GM12878 (cell line): ENCODE measurements around the gene NKIRAS1. TPM values are rescaled to one million over a fixed set of nuclear protein-coding genes. Genes with fewer than 3 reads are reported as not detected.

Experiments used
- ATAC-seq: fragments of 200-7000 bp; cut with Tn5 transposase; 3 replicates; pipeline ENCODE4 v1.9.1; 2020; ENCODE audit warnings: mild to moderate bottlenecking, moderate library complexity
- BruUV-seq: library from RNA; stranded (reverse); fragments of 400-500 nt; replicated peaks from 2 replicates; lab custom pipeline; 2021; lab: Mats Ljungman, UMichigan
- CTCF ChIA-PET: fragments of 300-600 bp; sonication (Branson Sonifier 250); formaldehyde crosslinking; extraction: SDS; loops from one replicate; lab custom pipeline; 2021; ENCODE audit warnings: inconsistent platforms; lab: Yijun Ruan, JAX
- POLR2A ChIA-PET: fragments of 350-600 bp; formaldehyde crosslinking; extraction: SDS; loops from one replicate; lab custom pipeline; 2021; ENCODE audit warnings: inconsistent platforms; lab: Charles Lee
- RAD21 ChIA-PET: fragments of 300-600 bp; sonication (Branson Sonifier 250); formaldehyde crosslinking; loops from one replicate; lab custom pipeline; 2023; ENCODE audit warnings: antibody characterized with exemption; ENCODE audit not compliant: unreplicated experiment; lab: Charles Lee
- SMC1A ChIA-PET: fragments of 300-600 bp; sonication (Branson Sonifier 250); formaldehyde crosslinking; loops from one replicate; lab custom pipeline; 2023; ENCODE audit not compliant: unreplicated experiment, uncharacterized antibody; lab: Charles Lee
- DNase-seq: peaks from one replicate; pipeline ENCODE4 v3.0.0-alpha.2; 2011; ENCODE audit warnings: low read depth, low spot score
- FAIRE-seq: peaks from 3 replicates; lab custom pipeline; 2011; peaks lifted over from hg19 to GRCh38; lab: Jason Lieb, UNC
- H2AFZ ChIP-seq: 2 replicates; pipeline ENCODE4 v1.6.0; 2011; ENCODE audit warnings: low read depth, low read length, control low read depth; ENCODE audit not compliant: control insufficient read depth
- H3K27ac ChIP-seq: 2 replicates; pipeline ENCODE4 v1.5.1; 2011; ENCODE audit warnings: control low read depth; ENCODE audit not compliant: control insufficient read depth, insufficient read depth
- H3K27me3 ChIP-seq, 2 experiments: replicated peaks in 1 of 2; 2 replicates each; pipeline versions ENCODE4 v1.6.0 to v1.6.1; 2011; ENCODE audit warnings: low read length in 1 of 2; ENCODE audit not compliant: control insufficient read depth in 2 of 2, insufficient read depth in 2 of 2
- H3K36me3 ChIP-seq, 2 experiments: 2 replicates each; pipeline ENCODE4 v1.5.1; 2011; ENCODE audit warnings: low read length in 1 of 2; ENCODE audit not compliant: control insufficient read depth in 2 of 2, insufficient read depth in 2 of 2
- H3K4me1 ChIP-seq: 2 replicates; pipeline ENCODE4 v1.6.1; 2011; ENCODE audit warnings: mild to moderate bottlenecking, low read length, moderate library complexity, mixed read lengths; ENCODE audit not compliant: control insufficient read depth, insufficient read depth
- H3K4me2 ChIP-seq: 2 replicates; pipeline ENCODE4 v1.6.0; 2011; ENCODE audit warnings: control low read depth; ENCODE audit not compliant: control insufficient read depth, insufficient read depth
- H3K4me3 ChIP-seq: fragments of 200-600 bp; sonication (generic); 2 replicates; pipeline ENCODE4 v1.5.1; 2016
- H3K79me2 ChIP-seq: 2 replicates; pipeline ENCODE4 v1.6.0; 2011; ENCODE audit warnings: low read length; ENCODE audit not compliant: control insufficient read depth, insufficient read depth
- H3K9ac ChIP-seq: 2 replicates; pipeline ENCODE4 v1.8.0; 2011; ENCODE audit warnings: low read length, control low read depth, mixed read lengths; ENCODE audit not compliant: control insufficient read depth, insufficient read depth
- H3K9me3 ChIP-seq: replicated peaks from 3 replicates; pipeline ENCODE4 v1.5.1; 2011; ENCODE audit warnings: mild to moderate bottlenecking, low read length; ENCODE audit not compliant: control insufficient read depth, insufficient read depth
- H4K20me1 ChIP-seq: 2 replicates; pipeline ENCODE4 v1.6.0; 2011; ENCODE audit not compliant: control insufficient read depth, insufficient read depth
- CTCF ChIP-seq, 3 experiments: IDR thresholded peaks in 2 of 3; conservative IDR thresholded peaks in 1 of 3; 2 replicates each; pipeline ENCODE4 v1.5.1; 2011; ENCODE audit warnings: low read depth in 3 of 3, low read length in 3 of 3, mild to moderate bottlenecking in 3 of 3, control low read depth in 2 of 3, moderate library complexity in 2 of 3, inconsistent platforms in 1 of 3, mixed read lengths in 1 of 3; ENCODE audit not compliant: control insufficient read depth in 2 of 3, insufficient read depth in 1 of 3; ENCODE audit errors: extremely low read depth in 1 of 3
- GATAD2B ChIP-seq: fragments of 450-650 bp; conservative IDR thresholded peaks from 2 replicates; pipeline ENCODE4 v1.6.1; 2017; ENCODE audit warnings: low read depth, mild to moderate bottlenecking, moderate library complexity
- HDAC6 ChIP-seq: fragments of 200-600 bp; sonication (generic); IDR thresholded peaks from one replicate; pipeline ENCODE4 v1.8.0; 2017; ENCODE audit warnings: antibody characterized with exemption; ENCODE audit not compliant: unreplicated experiment
- IKZF2 ChIP-seq, 2 experiments: fragments of 450-650 bp; IDR thresholded peaks; 2 replicates each; pipeline ENCODE4 v1.6.1; 2017; ENCODE audit warnings: mild to moderate bottlenecking in 2 of 2, moderate library complexity in 2 of 2
- MYB ChIP-seq: fragments of 150-350 bp; IDR thresholded peaks from 2 replicates; pipeline ENCODE4 v1.6.1; 2014; ENCODE audit warnings: mild to moderate bottlenecking, low read depth, low read length, borderline replicate concordance
- NFIC ChIP-seq: IDR thresholded peaks from 2 replicates; pipeline ENCODE4 v1.6.1; 2012; ENCODE audit warnings: low read depth, mild to moderate bottlenecking, inconsistent platforms, low read length, moderate library complexity
- RELB ChIP-seq: fragments of 450-650 bp; IDR thresholded peaks from 2 replicates; pipeline ENCODE4 v1.6.1; 2017; ENCODE audit warnings: low read depth, mild to moderate bottlenecking, moderate library complexity
- WGBS: methylation state at CpG from one replicate; pipeline ENCODE4 v1.1.6; 2016; ENCODE audit warnings: low lambda C conversion rate; ENCODE audit not compliant: insufficient replicate concordance, insufficient coverage; ENCODE audit errors: missing lambda C conversion rate; 5-methylcytosine and 5-hydroxymethylcytosine counted together
- in situ Hi-C: fragments of 300-500 bp; cut with MboI; formaldehyde crosslinking; loops from 9 replicates; pipeline ENCODE4 v1.14.3; 2018; ENCODE audit warnings: mixed read lengths
- intact Hi-C: fragments of 100-400 bp; cut with micrococcal nuclease; formaldehyde crosslinking; loops from one replicate; pipeline ENCODE4 v1.14.2; 2022; ENCODE audit not compliant: unreplicated experiment
- polyA plus RNA-seq, 11 experiments: library from polyadenylated mRNA; depleted of rRNA in 4 of 11; unstranded in 6 of 11; stranded (reverse) in 5 of 11; fragments of >200 nt; fragmentation: Nextera tagmentation in 4 of 11; fragmentation: Illumina TruSeq in 1 of 11; extraction: Ambion mirVana in 4 of 11; extraction: Trizol in 1 of 11; gene quantifications; 1 replicate in 1 of 11; 2 replicates in 10 of 11; pipeline versions ENCODE4 v1.2.1 to v1.2.3, GENCODE V29; 2011 to 2016; ENCODE audit warnings: inconsistent platforms in 2 of 11, missing spikeins in 2 of 11, low read depth in 1 of 11
- total RNA-seq, 4 experiments: library from RNA; depleted of rRNA in 3 of 4; stranded (reverse); fragments of >200 nt in 3 of 4; fragmentation: Illumina TruSeq in 1 of 4; extraction: Trizol in 1 of 4; gene quantifications; 2 replicates each; pipeline versions ENCODE4 v1.2.1 to v1.2.3, GENCODE V29; 2013 to 2021

Gene NKIRAS1
- total and polyA plus RNA-seq, 10 of the 15 experiments (the other 5 are each of a cell fraction or from before 2014, with no cell fraction given) = 7.1 to 17.9 (median 10.9) TPM

- peak; percentile 18; the same call in 1 of the 3 replicates for ATAC-seq
- peaks cover 4% of the 10 kb centered on the region for H3K79me2 ChIP-seq
- POLR2A ChIA-PET = no interaction called here
Measured at GRCh38 chr3:23884481-23884880, 32.3 kb downstream of the NKIRAS1 start.

More at GRCh38 chr3:23884481-23884880, 32.3 kb downstream of the NKIRAS1 start:
- TF ChIP-seq IKZF2 (IDR thresholded peaks at IDR 0.05) (no peak), HDAC6 (no peak), GATAD2B (no peak), MYB (no peak), NFIC (no peak), RELB (no peak), CTCF (IDR thresholded peaks at IDR 0.05 in 2 of 3, conservative IDR thresholded peaks at IDR 0.05 in 1 of 3; ENCODE audit: control insufficient read depth in 2 of 3, extremely low read depth in 1 of 3, insufficient read depth in 1 of 3, low read depth in 3 of 3, low read length in 3 of 3) (0 out of 6 replicates have a peak, but pooled peaks of 1 of the 3 experiments have one; percentile 8)
- Histone ChIP-seq H3K9ac (no peak overlapping the region), H3K27ac (no peak overlapping the region), H3K4me2 (no peak overlapping the region), H2AFZ (no peak overlapping the region), H4K20me1 (no peaks in the 10 kb centered on the region; the same call in 1 of the 2 replicates), H3K4me1 (no peaks in the 10 kb centered on the region), H3K9me3 (no peaks in the 10 kb centered on the region), H3K4me3 (no peak overlapping the region), H3K36me3 (peaks cover 3 to 19% of the 10 kb centered on the region in 2 experiments), H3K27me3 (no peaks in the 10 kb centered on the region)
- SMC1A ChIA-PET = interaction anchor here (0.7 to 1.1 kb wide), 4 partner anchors 8 to 261 kb away, joined by 3 read pairs; no protein-coding TSS in a partner anchor
- BruUV-seq = no TSS peak
- WGBS = 100% methylated on average over 2 of the region's 2 CpGs
- RAD21 ChIA-PET = interaction anchor here (0.7 to 1.1 kb wide), 2 partner anchors 14 to 50 kb away, joined by 3 read pairs; no protein-coding TSS in a partner anchor
- DNase-seq (no peak), FAIRE-seq (no peak)
- CTCF ChIA-PET = interaction anchor here (1.1 to 1.3 kb wide), 2 partner anchors 48 to 51 kb away, joined by 5 to 6 read pairs; no protein-coding TSS in a partner anchor
- in situ Hi-C loops (no loop called here), intact Hi-C loops (no loop called here)
